HepG2 (cell line): Measurements from ENCODE around the gene WDR26. TPM values are rescaled to one million over a fixed set of nuclear protein-coding genes. Genes with fewer than 3 reads are reported as not detected.
A peak's percentile ranks its signal among the peaks of the same experiment; 100 is the strongest.

Experiments
- ATAC-seq: fragments of 200-7000 bp; cut with Tn5 transposase; 3 replicates; pipeline ENCODE4 v1.9.1; 2020; ENCODE audit warnings: mild to moderate bottlenecking, moderate library complexity
- BruUV-seq: library from RNA; stranded (reverse); fragments of 400-500 nt; replicated peaks from 2 replicates; lab custom pipeline; 2021; lab: Mats Ljungman, UMichigan
- CTCF ChIA-PET: fragments of 300-600 bp; formaldehyde crosslinking; extraction: SDS; loops from one replicate; lab custom pipeline; 2021; ENCODE audit warnings: low total read pairs, inconsistent platforms, low intra/inter-chr PET ratio; lab: Yijun Ruan, JAX
- POLR2A ChIA-PET: fragments of 350-600 bp; sonication (Branson Sonifier 250); formaldehyde crosslinking; loops from one replicate; lab custom pipeline; 2020; ENCODE audit warnings: antibody characterized with exemption, inconsistent platforms; lab: Yijun Ruan, JAX
- DNase-seq: peaks from one replicate; pipeline ENCODE4 v3.0.0-alpha.2; 2015; ENCODE audit warnings: low spot score
- FAIRE-seq: peaks from 3 replicates; lab custom pipeline; 2011; peaks lifted over from hg19 to GRCh38; lab: Jason Lieb, UNC
- H2AFZ ChIP-seq: one replicate; pipeline ENCODE4 v1.6.1; 2011; ENCODE audit warnings: low read length, inconsistent platforms
- H3K27ac ChIP-seq: fragments of 300-600 bp; 3 replicates; pipeline ENCODE4 v1.8.0; 2011; ENCODE audit warnings: mixed run types, mild to moderate bottlenecking, mixed read lengths, low read length, inconsistent platforms; ENCODE audit not compliant: insufficient read depth; ENCODE audit errors: extremely low read length
- H3K27me3 ChIP-seq, 2 experiments: fragments of 200-600 bp in 1 of 2; 2 replicates in 1 of 2; 3 replicates in 1 of 2; pipeline versions ENCODE4 v1.6.0 to v1.8.0; 2011; ENCODE audit warnings: low read length in 2 of 2, mild to moderate bottlenecking in 2 of 2, moderate library complexity in 2 of 2, inconsistent platforms in 1 of 2; ENCODE audit not compliant: insufficient read depth in 2 of 2, control insufficient read depth in 1 of 2
- H3K36me3 ChIP-seq, 2 experiments: fragments of 200-600 bp in 1 of 2; replicated peaks in 1 of 2; 2 replicates in 1 of 2; 3 replicates in 1 of 2; pipeline versions ENCODE4 v1.5.1 to v1.8.0; 2011; ENCODE audit warnings: low read length in 2 of 2, inconsistent platforms in 1 of 2; ENCODE audit not compliant: insufficient read depth in 2 of 2, control insufficient read depth in 1 of 2
- H3K4me1 ChIP-seq: 2 replicates; pipeline ENCODE4 v1.5.1; 2012; ENCODE audit warnings: low read length, inconsistent platforms; ENCODE audit not compliant: insufficient read depth
- H3K4me2 ChIP-seq: 2 replicates; pipeline ENCODE4 v1.6.0; 2011; ENCODE audit warnings: low read depth, low read length, inconsistent platforms
- H3K4me3 ChIP-seq, 3 experiments: fragments of 200-600 bp in 1 of 3; sonication (generic), shearing (Covaris generic) in 1 of 3; replicated peaks in 1 of 3; 2 replicates each; pipeline ENCODE4 v1.5.1; 2011 to 2016; ENCODE audit warnings: low read length in 3 of 3, inconsistent platforms in 2 of 3, low read depth in 2 of 3, mild to moderate bottlenecking in 2 of 3, control low read depth in 1 of 3, mixed read lengths in 1 of 3; ENCODE audit not compliant: insufficient read depth in 1 of 3
- H3K79me2 ChIP-seq: one replicate; pipeline ENCODE4 v1.6.1; 2011; ENCODE audit warnings: low read length, inconsistent platforms; ENCODE audit not compliant: insufficient read depth
- H3K9ac ChIP-seq: 2 replicates; pipeline ENCODE4 v1.6.0; 2011; ENCODE audit warnings: mild to moderate bottlenecking, low read depth, low read length, inconsistent platforms; ENCODE audit not compliant: insufficient read depth
- H3K9me3 ChIP-seq: 2 replicates; pipeline ENCODE4 v1.5.1; 2012; ENCODE audit warnings: mild to moderate bottlenecking, low read length
- H4K20me1 ChIP-seq: 2 replicates; pipeline ENCODE4 v1.6.0; 2011; ENCODE audit warnings: inconsistent platforms, mild to moderate bottlenecking, low read length, moderate library complexity; ENCODE audit not compliant: insufficient read depth
- ASH2L ChIP-seq: fragments of 300-600, 200-600 bp; sonication (generic); IDR thresholded peaks from 2 replicates; pipeline ENCODE4 v1.7.0; 2017; ENCODE audit warnings: low read depth, mild to moderate bottlenecking, moderate library complexity, mixed read lengths, low read length; ENCODE audit not compliant: insufficient read length
- ELK4 ChIP-seq: sonication (generic); formaldehyde crosslinking; IDR thresholded peaks from 2 replicates; pipeline ENCODE4 v1.9.0; 2021; ENCODE audit warnings: missing genetic modification reagents, borderline replicate concordance
- MAZ ChIP-seq, 2 experiments: sonication (generic) in 1 of 2; formaldehyde crosslinking in 1 of 2; IDR thresholded peaks; 2 replicates each; pipeline versions ENCODE4 v1.5.0 to v1.6.1; 2012 to 2020; ENCODE audit warnings: low read depth in 2 of 2, mild to moderate bottlenecking in 2 of 2, borderline replicate concordance in 1 of 2, improper control_type of control experiment in 1 of 2, low read length in 1 of 2, missing genetic modification reagents in 1 of 2, moderate library complexity in 1 of 2
- MED13 ChIP-seq: sonication (generic); formaldehyde crosslinking; IDR thresholded peaks from 2 replicates; pipeline ENCODE4 v1.5.0; 2020; ENCODE audit warnings: missing genetic modification reagents
- SRSF1 ChIP-seq: fragments of 200-400 bp; formaldehyde crosslinking; optimal IDR thresholded peaks from 2 replicates; pipeline ENCODE3; 2017; ENCODE audit warnings: mild to moderate bottlenecking, low read depth, low read length, moderate library complexity
- TEAD3 ChIP-seq: optimal IDR thresholded peaks from 2 replicates; pipeline ENCODE3; 2016; ENCODE audit warnings: borderline replicate concordance
- YEATS4 ChIP-seq: sonication (generic); formaldehyde crosslinking; IDR thresholded peaks from 2 replicates; pipeline ENCODE4 v1.4.0; 2020; ENCODE audit warnings: missing genetic modification reagents, borderline replicate concordance
- ZBTB33 ChIP-seq: sonication (generic); formaldehyde crosslinking; IDR thresholded peaks from 2 replicates; pipeline ENCODE4 v1.4.0; 2020; ENCODE audit warnings: missing genetic modification reagents
- ZNF350 ChIP-seq: sonication (generic); formaldehyde crosslinking; IDR thresholded peaks from 2 replicates; pipeline ENCODE4 v1.4.0; 2020; ENCODE audit warnings: mild to moderate bottlenecking, low read depth, missing genetic modification reagents, borderline replicate concordance
- ZNF407 ChIP-seq: sonication (generic); formaldehyde crosslinking; IDR thresholded peaks from one replicate; pipeline ENCODE4 v1.5.1; 2020; ENCODE audit warnings: mild to moderate bottlenecking, missing genetic modification reagents; ENCODE audit errors: not compliant biosample characterization
- ZNF839 ChIP-seq: sonication (generic); formaldehyde crosslinking; IDR thresholded peaks from 2 replicates; pipeline ENCODE4 v1.4.0; 2020; ENCODE audit warnings: missing genetic modification reagents, mild to moderate bottlenecking, borderline replicate concordance
- WGBS: methylation state at CpG from one replicate; pipeline ENCODE4 v1.1.6; 2017; ENCODE audit warnings: low lambda C conversion rate; 5-methylcytosine and 5-hydroxymethylcytosine counted together
- in situ Hi-C: cut with HindIII; loops from 2 replicates; pipeline ENCODE4 v1.10.0; 2017; ENCODE audit warnings: low pct_unique_long_range_greater_than_20kb; ENCODE audit not compliant: extremely low pct_ligation_motif_present
- intact Hi-C: fragments of 100-400 bp; cut with micrococcal nuclease; formaldehyde crosslinking; loops from one replicate; pipeline ENCODE4 v1.10.0; 2022; ENCODE audit not compliant: unreplicated experiment
- polyA plus RNA-seq, 8 experiments: library from polyadenylated mRNA; depleted of rRNA in 3 of 8; stranded (reverse) in 7 of 8; unstranded in 1 of 8; fragments of >200 nt; fragmentation: Illumina TruSeq in 4 of 8; extraction: Trizol in 4 of 8; gene quantifications; 2 replicates each; pipeline versions ENCODE4 v1.2.1 to v1.2.3, GENCODE V29; 2011 to 2016; ENCODE audit warnings: low read depth in 4 of 8, missing spikeins in 1 of 8, mixed read lengths in 1 of 8; ENCODE audit not compliant: insufficient read depth in 1 of 8
- total RNA-seq, 5 experiments: library from RNA; depleted of rRNA; stranded (reverse); fragments of >200 nt; fragmentation: Illumina TruSeq; extraction: Trizol; gene quantifications; 2 replicates each; pipeline ENCODE4 v1.2.3, GENCODE V29; 2016; ENCODE audit warnings: low read depth in 1 of 5

Gene WDR26
- total and polyA plus RNA-seq, 2 of the 13 experiments (the other 11 are each of a cell fraction or from before 2014, with no cell fraction given), result 13.2 to 23.7 TPM

GRCh38 chr1:224433041-224433691, 1.4 kb downstream of the WDR26 start:
- FAIRE-seq (no peak), DNase-seq (no peak), ATAC-seq (peak; percentile 4; the same call in 1 of the 3 replicates)
- no peaks in the 10 kb centered on the region for H3K9me3 ChIP-seq
- peak overlapping the region; percentile 59 for H3K27ac ChIP-seq
- H3K9ac ChIP-seq, result peak overlapping the region; percentile 64
- no peak overlapping the region for H2AFZ ChIP-seq
- peaks cover 52% of the 10 kb centered on the region for H3K4me1 ChIP-seq
- WGBS, result 6% methylated on average over 19 of the region's 19 CpGs
- in situ Hi-C loops, result no loop called here
- no TSS peak for BruUV-seq
- H3K36me3 ChIP-seq, result peaks cover 0 to 12% of the 10 kb centered on the region in 2 experiments; a peak in 3 of 5 replicates
- ChIA-PET POLR2A (interaction anchor here (1.0 kb wide), 1 partner anchor 24 kb away, joined by 4 read pairs; no protein-coding TSS in a partner anchor), CTCF (no interaction called here)
- H3K4me3 ChIP-seq, result peak overlapping the region; percentile 89 to 95 (median 90)
- no peaks in the 10 kb centered on the region; a peak in 1 of 5 replicates for H3K27me3 ChIP-seq
- H3K79me2 ChIP-seq, result peaks cover 58% of the 10 kb centered on the region
- H3K4me2 ChIP-seq, result peak overlapping the region; percentile 82
- H4K20me1 ChIP-seq, result peaks cover 25% of the 10 kb centered on the region
- intact Hi-C loops, result loop anchor here (1.0 kb wide), 1 partner anchor 24 kb away; no protein-coding TSS in a partner anchor
- TF ChIP-seq MED13 (CRISPR knock-in tag) (no peak), YEATS4 (CRISPR knock-in tag) (no peak), ZBTB33 (CRISPR knock-in tag) (no peak), ZNF407 (CRISPR knock-in tag) (no peak), ZNF350 (no peak), ELK4 (CRISPR knock-in tag) (no peak), SRSF1 (no peak), ASH2L (peak; percentile 21), ZNF839 (CRISPR knock-in tag) (no peak), MAZ (IDR thresholded peaks at IDR 0.05; ENCODE audit: borderline replicate concordance, low read depth, low read length) (no peak), MAZ (CRISPR knock-in tag; IDR thresholded peaks at IDR 0.05; ENCODE audit: low read depth) (no peak), TEAD3 (CRISPR knock-in tag) (no peak)
